SJSA1 (cell line): ENCODE measurements around the gene POLD1. TPM values are rescaled to one million over a fixed set of nuclear protein-coding genes. Genes with fewer than 3 reads are reported as not detected.

ENCODE experiments used
- DNase-seq, 2 experiments: peaks; one replicate each; pipeline ENCODE4 v3.0.0-alpha.2; 2015 to 2020; ENCODE audit warnings: low spot score in 2 of 2, low read depth in 1 of 2
- H3K27ac ChIP-seq: fragments of 250-450 bp; sonication (Bioruptor Pico); 2 replicates; pipeline ENCODE4 v1.5.1; 2020; ENCODE audit warnings: mild to moderate bottlenecking, moderate library complexity
- H3K27me3 ChIP-seq: fragments of 250-450 bp; sonication (Bioruptor Pico); replicated peaks from 2 replicates; pipeline ENCODE4 v1.5.1; 2020; ENCODE audit warnings: mild to moderate bottlenecking, moderate library complexity
- H3K36me3 ChIP-seq: fragments of 250-450 bp; sonication (Bioruptor Pico); 2 replicates; pipeline ENCODE4 v1.5.1; 2020; ENCODE audit warnings: mild to moderate bottlenecking
- H3K4me1 ChIP-seq: fragments of 250-450 bp; sonication (Bioruptor Pico); replicated peaks from 2 replicates; pipeline ENCODE4 v1.6.1; 2021; ENCODE audit warnings: mild to moderate bottlenecking
- H3K4me3 ChIP-seq: fragments of 250-450 bp; sonication (Bioruptor Pico); 2 replicates; pipeline ENCODE4 v1.5.1; 2020; ENCODE audit warnings: mild to moderate bottlenecking
- H3K9me3 ChIP-seq: fragments of 250-450 bp; sonication (Bioruptor Pico); replicated peaks from 2 replicates; pipeline ENCODE4 v1.5.1; 2020; ENCODE audit warnings: mild to moderate bottlenecking
- total RNA-seq: library from RNA; depleted of rRNA; stranded (reverse); fragments of >200 nt; shearing (Covaris generic); gene quantifications from 2 replicates; pipeline ENCODE4 v1.2.3, GENCODE V29; 2014

POLD1 gene
- total RNA-seq, 1 experiment from 2014 or later: 51.8 TPM

GRCh38 chr19:50358483-50359327 is 25.4 kb upstream of the POLD1 start:
- Histone ChIP-seq H3K9me3 (no peaks in the 10 kb centered on the region; the same call in 1 of the 2 replicates), H3K36me3 (no peaks in the 10 kb centered on the region), H3K4me3 (no peak overlapping the region), H3K27ac (no peak overlapping the region), H3K4me1 (no peaks in the 10 kb centered on the region), H3K27me3 (peaks cover 3% of the 10 kb centered on the region; the same call in 1 of the 2 replicates)
- DNase-seq: no peak

GRCh38 chr19:50359328-50359818 is 24.8 kb upstream of the POLD1 start:
- no peaks in the 10 kb centered on the region for H3K36me3 ChIP-seq
- H3K9me3 ChIP-seq: no peaks in the 10 kb centered on the region; the same call in 1 of the 2 replicates
- H3K27me3 ChIP-seq: peaks cover 3% of the 10 kb centered on the region; the same call in 1 of the 2 replicates
- DNase-seq: no peak
- H3K27ac ChIP-seq: no peak overlapping the region
- no peak overlapping the region for H3K4me3 ChIP-seq
- H3K4me1 ChIP-seq: no peaks in the 10 kb centered on the region

GRCh38 chr19:50361290-50362029 is 22.7 kb upstream of the POLD1 start:
- Histone ChIP-seq H3K36me3 (no peaks in the 10 kb centered on the region), H3K27me3 (no peaks in the 10 kb centered on the region; the same call in 1 of the 2 replicates), H3K4me1 (no peaks in the 10 kb centered on the region), H3K4me3 (no peak overlapping the region), H3K27ac (no peak overlapping the region), H3K9me3 (no peaks in the 10 kb centered on the region; the same call in 1 of the 2 replicates)
- DNase-seq: no peak

GRCh38 chr19:50362030-50362412 is 22.1 kb upstream of the POLD1 start:
- H3K27me3 ChIP-seq: no peaks in the 10 kb centered on the region; the same call in 1 of the 2 replicates
- no peak overlapping the region for H3K27ac ChIP-seq
- H3K9me3 ChIP-seq: no peaks in the 10 kb centered on the region; the same call in 1 of the 2 replicates
- no peak for DNase-seq
- H3K4me3 ChIP-seq: no peak overlapping the region
- no peaks in the 10 kb centered on the region for H3K36me3 ChIP-seq
- H3K4me1 ChIP-seq: no peaks in the 10 kb centered on the region

- Histone ChIP-seq H3K36me3 (no peaks in the 10 kb centered on the region), H3K27me3 (no peaks in the 10 kb centered on the region; the same call in 1 of the 2 replicates), H3K27ac (no peak overlapping the region), H3K9me3 (no peaks in the 10 kb centered on the region; the same call in 1 of the 2 replicates), H3K4me1 (no peaks in the 10 kb centered on the region), H3K4me3 (no peak overlapping the region)
- no peak for DNase-seq
Observed at GRCh38 chr19:50362656-50363424, 21.3 kb upstream of the POLD1 start.

- Histone ChIP-seq H3K27me3 (no peaks in the 10 kb centered on the region), H3K9me3 (no peaks in the 10 kb centered on the region), H3K36me3 (no peaks in the 10 kb centered on the region), H3K4me3 (no peak within 1 kb of the TSS), H3K4me1 (peaks cover 10% of the 10 kb centered on the region), H3K27ac (no peak within 1 kb of the TSS)
- no peak for DNase-seq
Observed at GRCh38 chr19:50365434-50366306, 18.5 kb upstream of the POLD1 start, which contains the start of gene NAPSA. TSS of gene NAPSA (minus strand) at chr19:50365639. CDS start at chr19:50365621, 18 bp downstream.

GRCh38 chr19:50368649-50369570 is 15.2 kb upstream of the POLD1 start:
- Histone ChIP-seq H3K36me3 (no peaks in the 10 kb centered on the region), H3K27me3 (no peaks in the 10 kb centered on the region), H3K9me3 (no peaks in the 10 kb centered on the region), H3K4me3 (peak overlapping the region; percentile 42), H3K27ac (no peak overlapping the region), H3K4me1 (peaks cover 10% of the 10 kb centered on the region)
- DNase-seq: peak; percentile 75 to 82

- Histone ChIP-seq H3K27ac (no peak overlapping the region), H3K27me3 (no peaks in the 10 kb centered on the region), H3K36me3 (peaks cover 3% of the 10 kb centered on the region; the same call in 1 of the 2 replicates), H3K9me3 (no peaks in the 10 kb centered on the region), H3K4me1 (peaks cover 13% of the 10 kb centered on the region), H3K4me3 (no peak overlapping the region)
- no peak for DNase-seq
Observed at GRCh38 chr19:50371914-50372475, 12.2 kb upstream of the POLD1 start.

GRCh38 chr19:50376166-50377050 is 7.7 kb upstream of the POLD1 start, which contains the start of gene NR1H2:
TSS of gene NR1H2 (plus strand) at chr19:50376457. CDS start at chr19:50377606, 1,149 bp downstream.
- H3K9me3 ChIP-seq: no peaks in the 10 kb centered on the region
- H3K27ac ChIP-seq: peak within 1 kb of the TSS; percentile 96
- peak within 1 kb of the TSS; percentile 79 for H3K4me3 ChIP-seq
- H3K4me1 ChIP-seq: 0 out of 2 replicates have a peak, but pooled peaks cover 3% of the 10 kb centered on the region
- no peaks in the 10 kb centered on the region for H3K27me3 ChIP-seq
- DNase-seq: peak; percentile 95 to 96
- H3K36me3 ChIP-seq: peaks cover 41% of the 10 kb centered on the region

- DNase-seq: no peak
- H3K4me1 ChIP-seq: 0 out of 2 replicates have a peak, but pooled peaks cover 3% of the 10 kb centered on the region
- H3K27ac ChIP-seq: no peak overlapping the region
- peaks cover 45% of the 10 kb centered on the region for H3K36me3 ChIP-seq
- H3K27me3 ChIP-seq: no peaks in the 10 kb centered on the region
- H3K4me3 ChIP-seq: no peak overlapping the region
- no peaks in the 10 kb centered on the region for H3K9me3 ChIP-seq
Observed at GRCh38 chr19:50377051-50377461, 7.1 kb upstream of the POLD1 start.

GRCh38 chr19:50377517-50377916 is 6.6 kb upstream of the POLD1 start:
- H3K36me3 ChIP-seq: peaks cover 50% of the 10 kb centered on the region
- no peak overlapping the region for H3K27ac ChIP-seq
- DNase-seq: no peak

More at GRCh38 chr19:50377517-50377916, 6.6 kb upstream of the POLD1 start:
- Histone ChIP-seq H3K9me3 (no peaks in the 10 kb centered on the region), H3K4me1 (0 out of 2 replicates have a peak, but pooled peaks cover 3% of the 10 kb centered on the region), H3K4me3 (no peak overlapping the region), H3K27me3 (no peaks in the 10 kb centered on the region)
